ENCODE data around the gene SUMF2.

GRCh38 chr7:56107954-56108258 is 43.8 kb downstream of the SUMF2 start:
- TF ChIP-seq CTCF (IDR thresholded peaks at IDR 0.05) = no peak
- TF ChIP-seq POLR2A (IDR thresholded peaks at IDR 0.05) = no peak
- no peak for TF ChIP-seq POLR2AphosphoS5 (IDR thresholded peaks at IDR 0.05)
- TF ChIP-seq EP300 (IDR thresholded peaks at IDR 0.05) = no peak

Measured in suprapubic skin (tissue), 4 donors.